ENCODE data around the gene EGFL7. TPM values are rescaled to one million over a fixed set of nuclear protein-coding genes. Genes with fewer than 3 reads are reported as not detected.

EGFL7 gene
- total RNA-seq, 1 donor, result 2.4 TPM

GRCh38 chr9:136653323-136654079 is 9.2 kb upstream of the EGFL7 start:
- DNase-seq (ENCODE audit: low read depth), result no peak
- no peak for TF ChIP-seq CTCF (IDR thresholded peaks at IDR 0.05; ENCODE audit: insufficient read depth, low read length)
- H3K4me3 ChIP-seq (ENCODE audit: low read depth, low read length), result no peak overlapping the region

GRCh38 chr9:136654820-136655535 is 7.7 kb upstream of the EGFL7 start:
- DNase-seq (ENCODE audit: low read depth), result no peak
- no peak overlapping the region for H3K4me3 ChIP-seq (ENCODE audit: low read depth, low read length)
- TF ChIP-seq CTCF (IDR thresholded peaks at IDR 0.05; ENCODE audit: insufficient read depth, low read length), result no peak

DNA sequence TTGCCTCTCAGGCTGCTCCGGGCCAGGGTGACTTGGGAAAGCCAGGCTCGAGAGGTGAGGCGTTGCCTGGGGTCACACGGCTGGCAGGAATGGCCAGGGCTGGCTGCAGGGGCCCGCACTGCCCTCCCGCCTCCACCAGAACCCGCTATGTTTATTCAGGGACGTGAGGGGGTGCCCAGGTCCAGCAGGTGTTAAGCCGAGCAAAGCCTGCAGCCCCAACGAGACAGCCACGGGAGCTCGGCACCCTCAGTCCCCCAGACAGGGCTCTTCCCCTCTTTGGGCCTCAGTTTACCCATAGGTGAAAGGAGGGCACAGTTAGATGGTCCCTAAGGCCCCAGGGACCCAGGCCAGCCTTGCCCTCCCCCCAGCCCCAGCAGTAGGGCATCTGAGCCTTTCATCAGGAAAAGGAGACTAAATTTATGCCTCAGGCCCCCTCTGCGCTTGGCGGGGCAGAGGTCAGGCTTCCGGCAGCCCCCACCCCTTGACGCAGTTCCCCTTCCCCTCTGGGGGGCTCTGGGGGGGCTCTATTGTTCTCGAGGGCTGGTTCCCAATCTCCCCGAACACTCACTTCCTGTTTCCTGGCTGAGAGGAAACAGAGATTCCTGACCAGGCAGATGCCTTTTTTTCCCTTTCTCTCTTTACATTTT is 7.1 kb upstream of the EGFL7 start:
- H3K4me3 ChIP-seq (ENCODE audit: low read depth, low read length), result no peak overlapping the region

DNA sequence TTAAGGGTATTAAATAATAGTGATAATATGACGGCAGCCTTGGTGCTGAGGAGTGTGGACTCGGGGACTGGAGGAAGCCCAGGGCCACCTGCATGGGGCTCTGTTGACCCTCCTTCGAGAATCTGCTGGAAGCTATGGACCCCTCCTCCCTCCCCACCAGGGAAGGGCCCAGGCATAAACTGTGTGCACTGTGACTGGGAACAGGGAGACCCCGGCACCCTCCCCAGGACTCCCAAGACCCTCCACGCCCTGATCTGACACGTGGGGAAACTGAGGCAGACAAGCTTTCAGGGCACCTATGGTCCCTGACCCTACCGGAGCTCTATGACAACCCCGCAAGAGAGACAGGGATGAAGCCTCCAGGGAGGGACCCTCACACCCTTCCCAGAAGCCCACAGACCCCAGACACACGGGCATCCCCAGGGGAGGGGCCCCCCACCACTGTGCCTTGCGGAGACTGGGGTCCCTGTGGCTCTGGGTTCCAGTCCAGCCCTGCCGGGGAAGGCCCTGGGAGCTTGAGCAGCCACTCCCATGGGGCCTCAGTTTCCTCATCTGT is 6.5 kb upstream of the EGFL7 start:
- no peak for DNase-seq (ENCODE audit: low read depth)
- no peak for TF ChIP-seq CTCF (IDR thresholded peaks at IDR 0.05; ENCODE audit: insufficient read depth, low read length)

More for the DNA sequence above, 7.1 kb upstream of the EGFL7 start:
- no peak for DNase-seq (ENCODE audit: low read depth)
- no peak for TF ChIP-seq CTCF (IDR thresholded peaks at IDR 0.05; ENCODE audit: insufficient read depth, low read length)

GRCh38 chr9:136656795-136657611 is 5.7 kb upstream of the EGFL7 start:
- no peak overlapping the region for H3K4me3 ChIP-seq (ENCODE audit: low read depth, low read length)
- no peak for DNase-seq (ENCODE audit: low read depth)
- TF ChIP-seq CTCF (IDR thresholded peaks at IDR 0.05; ENCODE audit: insufficient read depth, low read length), result no peak

More for the DNA sequence above, 6.5 kb upstream of the EGFL7 start:
- no peak overlapping the region for H3K4me3 ChIP-seq (ENCODE audit: low read depth, low read length)
